Right lobe of liver (tissue), 4 donors: ENCODE results near the gene SPARCL1.

ENCODE experiments used
- CTCF ChIP-seq, 4 donors: fragments of 200-600 bp in 3 of 4; fragments of 450-650 bp in 1 of 4; IDR thresholded peaks; one replicate each; pipeline versions ENCODE4 v1.5.1 to v1.8.0; 2016 to 2022; ENCODE audit warnings: antibody characterized with exemption in 4 of 4, mild to moderate bottlenecking in 2 of 4
- POLR2A ChIP-seq: fragments of 450-650 bp; IDR thresholded peaks from one replicate; pipeline ENCODE4 v1.6.1; 2017; ENCODE audit warnings: antibody characterized with exemption, mild to moderate bottlenecking
- donor health status: DM: no; HTN: no; CAD: no.
- donor health status: DM: no; HTN: no; CAD: no.
- donor health status: DM: no; HTN: yes; CAD: no.

GRCh38 chr4:87465739-87466366 is 63.3 kb downstream of the SPARCL1 start:
- peak; percentile 70 to 78 (median 72) for TF ChIP-seq CTCF (IDR thresholded peaks at IDR 0.05)
- no peak for TF ChIP-seq POLR2A
